H1 (cell line): Measurements from ENCODE around the gene ABCC4. TPM values are rescaled to one million over a fixed set of nuclear protein-coding genes. Genes with fewer than 3 reads are reported as not detected.

Source experiments
- CHD2 ChIP-seq: IDR thresholded peaks from 2 replicates; pipeline ENCODE4 v1.6.1; 2012; ENCODE audit warnings: low read length, improper control_type of control experiment
- CHD7 ChIP-seq: fragments of 300-600 bp; sonication (generic); IDR thresholded peaks from 2 replicates; pipeline ENCODE4 v1.7.1; 2012; ENCODE audit warnings: low read length, moderate library complexity, mild to moderate bottlenecking, inconsistent platforms; ENCODE audit not compliant: insufficient replicate concordance
- JUN ChIP-seq: IDR thresholded peaks from 2 replicates; pipeline ENCODE4 v1.6.1; 2011; ENCODE audit warnings: low read depth, mild to moderate bottlenecking, improper control_type of control experiment, low read length
- TAF1 ChIP-seq: IDR thresholded peaks from 2 replicates; pipeline ENCODE4 v1.6.1; 2011; ENCODE audit warnings: mild to moderate bottlenecking, low read depth, low read length
- TEAD4 ChIP-seq: IDR thresholded peaks from 2 replicates; pipeline ENCODE4 v1.6.1; 2012; ENCODE audit warnings: low read depth, low read length, inconsistent platforms, mixed read lengths
- polyA plus RNA-seq, 7 experiments: library from polyadenylated mRNA; depleted of rRNA in 3 of 7; stranded (reverse) in 5 of 7; unstranded in 2 of 7; fragments of >200 nt in 5 of 7; fragments of 200-250 nt in 2 of 7; gene quantifications; 1 replicate in 5 of 7; 2 replicates in 1 of 7; 4 replicates in 1 of 7; pipeline versions ENCODE4 v1.2.1 to v1.2.3, GENCODE V29; 2011 to 2013; ENCODE audit warnings: missing spikeins in 2 of 7, mixed read lengths in 2 of 7
- total RNA-seq: library from RNA; stranded (reverse); fragmentation: NEBNext Ultra II Directional; extraction: Animal tissue kit (Norgen Biotek cat#: 25700); gene quantifications from 2 replicates; pipeline ENCODE4 v1.2.1, GENCODE V29; 2021

The ABCC4 gene
- total and polyA plus RNA-seq, 2 of the 8 experiments (the other 6 are each of a cell fraction or from before 2014, with no cell fraction given) = 4.0 to 14.1 TPM

GRCh38 chr13:95086761-95087160, 214.5 kb downstream of the ABCC4 start (continued):
- no peak for TF ChIP-seq CHD7
- TF ChIP-seq JUN = no peak
- TF ChIP-seq TEAD4 = no peak
- no peak for TF ChIP-seq CHD2
- no peak for TF ChIP-seq TAF1
